GM12874 (cell line): ENCODE results near the gene NKAIN2.

Experiments
- CTCF ChIP-seq: IDR thresholded peaks from 2 replicates; pipeline ENCODE4 v1.5.1; 2011; ENCODE audit warnings: low read depth, mild to moderate bottlenecking, control low read depth, low read length, moderate library complexity; ENCODE audit not compliant: insufficient read depth

Gene NKAIN2

GRCh38 chr6:124142852-124143251, 339.2 kb downstream of the NKAIN2 start:
- TF ChIP-seq CTCF = no peak

- no peak for TF ChIP-seq CTCF
Measured at GRCh38 chr6:124143435-124143834, 339.8 kb downstream of the NKAIN2 start.

GRCh38 chr6:124147621-124148020, 344.0 kb downstream of the NKAIN2 start:
- no peak for TF ChIP-seq CTCF

GRCh38 chr6:124148236-124148957, 344.7 kb downstream of the NKAIN2 start:
- no peak for TF ChIP-seq CTCF

GRCh38 chr6:124149646-124150045, 346.0 kb downstream of the NKAIN2 start:
- no peak for TF ChIP-seq CTCF

- no peak for TF ChIP-seq CTCF
Measured at GRCh38 chr6:124158024-124158423, 354.4 kb downstream of the NKAIN2 start.

GRCh38 chr6:124163676-124164075, 360.0 kb downstream of the NKAIN2 start:
- no peak for TF ChIP-seq CTCF
